ENCODE data around the gene SIL1. TPM values are rescaled to one million over a fixed set of nuclear protein-coding genes. Genes with fewer than 3 reads are reported as not detected.
"Not testable (repeated sequence)": the region's sequence is repeated elsewhere in the genome, so short reads cannot be mapped to it uniquely, and the experiment has no call there.

SIL1 gene
- polyA plus RNA-seq, 2 donors: 27.2 to 31.7 TPM

DNA sequence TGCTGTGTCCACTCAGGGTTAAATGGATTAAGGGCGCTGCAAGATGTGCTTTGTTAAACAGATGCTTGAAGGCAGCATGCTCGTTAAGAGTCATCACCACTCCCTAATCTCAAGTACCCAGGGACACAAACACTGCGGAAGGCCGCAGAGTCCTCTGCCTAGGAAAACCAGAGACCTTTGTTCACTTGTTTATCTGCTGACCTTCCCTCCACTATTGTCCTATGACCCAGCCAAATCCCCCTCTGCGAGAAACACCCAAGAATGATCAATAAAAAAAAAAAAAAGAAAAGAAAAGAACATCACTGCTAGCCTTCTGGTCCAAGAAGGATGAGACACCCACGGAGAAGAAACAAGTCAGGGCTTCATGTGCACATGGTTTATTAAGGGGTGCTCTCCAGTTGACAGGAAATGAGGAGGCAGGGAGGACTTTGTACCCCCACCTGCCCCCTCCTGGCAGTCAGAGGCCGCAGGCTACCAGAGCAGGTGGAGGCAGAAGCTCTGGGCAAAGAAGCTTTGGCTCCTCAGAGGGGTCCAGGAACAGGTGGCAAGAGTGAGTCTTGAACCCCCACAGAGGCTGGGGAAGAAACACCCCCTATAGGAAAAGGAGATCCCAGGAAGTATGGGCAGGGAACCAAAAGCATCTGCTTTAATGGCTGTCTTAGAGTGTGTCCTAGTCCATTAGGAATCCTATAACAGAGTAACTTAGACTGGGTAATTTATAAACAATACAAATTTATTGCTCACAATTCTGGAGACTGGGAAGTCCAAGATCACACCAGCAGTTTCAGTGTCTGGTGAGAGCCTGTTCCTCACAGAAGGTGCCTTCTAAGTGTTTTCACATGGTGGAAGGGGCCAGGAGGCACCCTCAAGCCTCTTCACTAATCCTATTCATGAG, 140.9 kb downstream of the SIL1 start:
- WGBS, 2 donors: 85 to 93% methylated on average over 3 to 5 of the region's 7 CpGs
- H3K4me3 ChIP-seq (ENCODE audit: low read depth in 1 of 2, low read length in 2 of 2); H3K27me3 ChIP-seq (ENCODE audit: control insufficient read depth in 1 of 2, insufficient read depth in 2 of 2, low read length in 2 of 2); H3K36me3 ChIP-seq (ENCODE audit: control insufficient read depth in 2 of 2, insufficient read depth in 2 of 2, low read length in 1 of 2); H3K9me3 ChIP-seq (ENCODE audit: control insufficient read depth in 2 of 2, insufficient read depth in 1 of 2, low read depth in 1 of 2, low read length in 1 of 2); H3K4me1 ChIP-seq (ENCODE audit: control insufficient read depth in 2 of 2, insufficient read depth in 2 of 2, low read length in 1 of 2); H3K27ac ChIP-seq (ENCODE audit: low read depth in 2 of 2, low read length in 1 of 2): not testable (repeated sequence)

GRCh38 chr5:139052975-139053374, 145.2 kb downstream of the SIL1 start:
- Histone ChIP-seq H3K27ac (ENCODE audit: low read depth in 2 of 2, low read length in 1 of 2) (no peak overlapping the region), H3K36me3 (ENCODE audit: control insufficient read depth in 2 of 2, insufficient read depth in 2 of 2, low read length in 1 of 2) (no peaks in the 10 kb centered on the region), H3K27me3 (ENCODE audit: control insufficient read depth in 1 of 2, insufficient read depth in 2 of 2, low read length in 2 of 2) (no peaks in the 10 kb centered on the region), H3K4me3 (ENCODE audit: low read depth in 1 of 2, low read length in 2 of 2) (no peak overlapping the region), H3K9me3 (ENCODE audit: control insufficient read depth in 2 of 2, insufficient read depth in 1 of 2, low read depth in 1 of 2, low read length in 1 of 2) (no peaks in the 10 kb centered on the region), H3K4me1 (ENCODE audit: control insufficient read depth in 2 of 2, insufficient read depth in 2 of 2, low read length in 1 of 2) (peaks cover 3 to 4% of the 10 kb centered on the region in 2 donors)

- Histone ChIP-seq H3K4me3 (ENCODE audit: low read depth in 1 of 2, low read length in 2 of 2) (no peak overlapping the region), H3K4me1 (ENCODE audit: control insufficient read depth in 2 of 2, insufficient read depth in 2 of 2, low read length in 1 of 2) (peaks cover 3 to 4% of the 10 kb centered on the region in 2 donors), H3K27ac (ENCODE audit: low read depth in 2 of 2, low read length in 1 of 2) (no peak overlapping the region), H3K36me3 (ENCODE audit: control insufficient read depth in 2 of 2, insufficient read depth in 2 of 2, low read length in 1 of 2) (no peaks in the 10 kb centered on the region), H3K9me3 (ENCODE audit: control insufficient read depth in 2 of 2, insufficient read depth in 1 of 2, low read depth in 1 of 2, low read length in 1 of 2) (no peaks in the 10 kb centered on the region), H3K27me3 (ENCODE audit: control insufficient read depth in 1 of 2, insufficient read depth in 2 of 2, low read length in 2 of 2) (no peaks in the 10 kb centered on the region)
- WGBS, 2 donors: 51 to 61% methylated on average over 3 of the region's 3 CpGs
Measured at GRCh38 chr5:139051392-139051791, 146.8 kb downstream of the SIL1 start.

- H3K4me3 ChIP-seq (ENCODE audit: low read depth in 1 of 2, low read length in 2 of 2): no peak overlapping the region
- no peak overlapping the region for H3K27ac ChIP-seq (ENCODE audit: low read depth in 2 of 2, low read length in 1 of 2)
- H3K27me3 ChIP-seq (ENCODE audit: control insufficient read depth in 1 of 2, insufficient read depth in 2 of 2, low read length in 2 of 2): no peaks in the 10 kb centered on the region
- H3K4me1 ChIP-seq (ENCODE audit: control insufficient read depth in 2 of 2, insufficient read depth in 2 of 2, low read length in 1 of 2): peaks cover 3 to 4% of the 10 kb centered on the region in 2 donors
- no peaks in the 10 kb centered on the region for H3K36me3 ChIP-seq (ENCODE audit: control insufficient read depth in 2 of 2, insufficient read depth in 2 of 2, low read length in 1 of 2)
- H3K9me3 ChIP-seq (ENCODE audit: control insufficient read depth in 2 of 2, insufficient read depth in 1 of 2, low read depth in 1 of 2, low read length in 1 of 2): no peaks in the 10 kb centered on the region
Measured at GRCh38 chr5:139050432-139050831, 147.7 kb downstream of the SIL1 start.

- Histone ChIP-seq H3K9me3 (ENCODE audit: control insufficient read depth in 2 of 2, insufficient read depth in 1 of 2, low read depth in 1 of 2, low read length in 1 of 2) (no peaks in the 10 kb centered on the region), H3K27ac (ENCODE audit: low read depth in 2 of 2, low read length in 1 of 2) (no peak overlapping the region), H3K4me1 (ENCODE audit: control insufficient read depth in 2 of 2, insufficient read depth in 2 of 2, low read length in 1 of 2) (peaks cover 3 to 4% of the 10 kb centered on the region in 2 donors), H3K36me3 (ENCODE audit: control insufficient read depth in 2 of 2, insufficient read depth in 2 of 2, low read length in 1 of 2) (no peaks in the 10 kb centered on the region), H3K27me3 (ENCODE audit: control insufficient read depth in 1 of 2, insufficient read depth in 2 of 2, low read length in 2 of 2) (no peaks in the 10 kb centered on the region), H3K4me3 (ENCODE audit: low read depth in 1 of 2, low read length in 2 of 2) (no peak overlapping the region)
- WGBS, 2 donors: 68 to 79% methylated on average over 1 of the region's 1 CpG
Measured at GRCh38 chr5:139049780-139050179, 148.4 kb downstream of the SIL1 start.

DNA sequence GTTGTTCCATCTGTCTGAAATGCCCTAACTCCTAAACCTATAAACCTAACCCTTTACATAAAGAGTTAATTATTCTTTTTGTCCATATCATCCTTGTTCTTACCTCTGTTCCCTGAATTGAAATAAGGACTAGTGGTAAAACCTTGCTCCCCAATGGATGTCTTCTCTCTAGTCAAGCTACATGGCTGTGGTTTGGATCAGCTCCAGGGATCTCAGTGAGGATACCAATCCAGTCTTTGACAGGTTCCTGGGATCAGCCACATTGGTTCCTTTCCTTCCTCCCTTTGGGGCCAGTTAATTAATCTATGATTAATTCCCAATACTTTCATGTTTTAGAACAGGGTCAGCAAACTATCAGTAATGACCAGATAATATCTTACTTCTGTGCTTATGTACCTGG, 151.6 kb downstream of the SIL1 start:
- no peaks in the 10 kb centered on the region for H3K36me3 ChIP-seq (ENCODE audit: control insufficient read depth in 2 of 2, insufficient read depth in 2 of 2, low read length in 1 of 2)
- H3K9me3 ChIP-seq (ENCODE audit: control insufficient read depth in 2 of 2, insufficient read depth in 1 of 2, low read depth in 1 of 2, low read length in 1 of 2): no peaks in the 10 kb centered on the region
- no peaks in the 10 kb centered on the region for H3K27me3 ChIP-seq (ENCODE audit: control insufficient read depth in 1 of 2, insufficient read depth in 2 of 2, low read length in 2 of 2)
- H3K27ac ChIP-seq (ENCODE audit: low read depth in 2 of 2, low read length in 1 of 2): no peak overlapping the region
- H3K4me3 ChIP-seq (ENCODE audit: low read depth in 1 of 2, low read length in 2 of 2): no peak overlapping the region
- peaks cover 3 to 4% of the 10 kb centered on the region in 2 donors for H3K4me1 ChIP-seq (ENCODE audit: control insufficient read depth in 2 of 2, insufficient read depth in 2 of 2, low read length in 1 of 2)

- H3K27ac ChIP-seq (ENCODE audit: low read depth in 2 of 2, low read length in 1 of 2): no peak overlapping the region
- H3K27me3 ChIP-seq (ENCODE audit: control insufficient read depth in 1 of 2, insufficient read depth in 2 of 2, low read length in 2 of 2): no peaks in the 10 kb centered on the region
- no peak overlapping the region for H3K4me3 ChIP-seq (ENCODE audit: low read depth in 1 of 2, low read length in 2 of 2)
- 89 to 91% methylated on average over 4 of the region's 4 CpGs for WGBS, 2 donors
- H3K36me3 ChIP-seq (ENCODE audit: control insufficient read depth in 2 of 2, insufficient read depth in 2 of 2, low read length in 1 of 2): peaks cover 0 to 2% of the 10 kb centered on the region in 2 donors
- H3K4me1 ChIP-seq (ENCODE audit: control insufficient read depth in 2 of 2, insufficient read depth in 2 of 2, low read length in 1 of 2): no peaks in the 10 kb centered on the region
- H3K9me3 ChIP-seq (ENCODE audit: control insufficient read depth in 2 of 2, insufficient read depth in 1 of 2, low read depth in 1 of 2, low read length in 1 of 2): no peaks in the 10 kb centered on the region
Measured at GRCh38 chr5:139043157-139043905, 154.8 kb downstream of the SIL1 start.

DNA sequence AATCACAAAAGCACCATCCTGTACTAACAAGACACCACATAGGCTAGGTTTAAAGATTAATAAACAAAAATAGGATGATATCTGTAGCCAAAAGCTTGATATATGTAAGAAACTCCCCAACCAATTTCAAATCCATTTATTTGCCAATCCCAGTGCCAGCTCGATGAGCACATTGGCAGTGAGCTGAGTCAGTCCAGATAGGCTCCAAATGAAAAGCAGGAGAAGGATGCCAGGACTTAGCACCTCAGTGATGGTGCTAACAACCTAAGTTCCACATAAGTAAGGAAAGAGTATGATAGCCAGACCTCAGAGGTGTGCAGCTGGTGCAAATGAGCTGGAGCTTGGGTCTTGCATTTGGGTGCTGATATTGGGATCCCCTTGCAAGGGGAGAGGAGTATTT, 158.1 kb downstream of the SIL1 start:
- no peak overlapping the region for H3K4me3 ChIP-seq (ENCODE audit: low read depth in 1 of 2, low read length in 2 of 2)
- 78 to 92% methylated on average over 1 of the region's 1 CpG for WGBS, 2 donors
- no peaks in the 10 kb centered on the region for H3K4me1 ChIP-seq (ENCODE audit: control insufficient read depth in 2 of 2, insufficient read depth in 2 of 2, low read length in 1 of 2)
- peaks cover 0 to 2% of the 10 kb centered on the region in 2 donors for H3K36me3 ChIP-seq (ENCODE audit: control insufficient read depth in 2 of 2, insufficient read depth in 2 of 2, low read length in 1 of 2)
- no peaks in the 10 kb centered on the region for H3K9me3 ChIP-seq (ENCODE audit: control insufficient read depth in 2 of 2, insufficient read depth in 1 of 2, low read depth in 1 of 2, low read length in 1 of 2)
- H3K27me3 ChIP-seq (ENCODE audit: control insufficient read depth in 1 of 2, insufficient read depth in 2 of 2, low read length in 2 of 2): no peaks in the 10 kb centered on the region
- no peak overlapping the region for H3K27ac ChIP-seq (ENCODE audit: low read depth in 2 of 2, low read length in 1 of 2)

DNA sequence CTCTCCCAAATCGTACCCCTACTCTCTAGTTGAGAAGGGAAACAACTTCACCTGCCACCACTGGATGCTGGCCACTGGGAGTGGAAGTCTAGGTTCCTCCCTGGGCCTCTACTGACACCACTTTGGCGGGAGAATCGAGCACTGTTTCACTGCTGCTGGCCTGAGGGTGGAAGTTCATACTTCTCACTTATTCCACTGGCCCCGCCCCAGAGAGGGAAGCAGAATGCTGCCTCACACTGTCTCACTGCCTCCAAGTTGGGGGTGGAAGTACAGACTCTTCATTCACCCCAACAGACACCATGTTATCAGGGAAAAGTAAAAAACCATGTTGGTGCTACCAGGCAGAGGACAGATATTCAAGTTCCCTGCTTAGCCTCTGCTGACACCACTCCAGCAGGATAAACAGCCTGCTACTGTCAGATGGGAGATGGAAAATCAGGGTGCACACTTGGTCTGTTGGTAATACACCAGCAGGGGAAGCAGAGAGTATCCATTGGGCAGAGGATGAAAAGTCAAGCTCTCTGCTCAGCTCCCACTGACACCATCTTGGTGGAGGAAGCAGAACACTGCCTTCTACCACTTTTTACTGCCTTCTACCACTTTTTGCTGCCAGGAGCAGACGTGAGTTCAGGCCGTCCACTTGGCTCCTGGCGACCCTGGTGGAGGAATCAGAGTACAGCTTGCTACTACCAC, 159.4 kb downstream of the SIL1 start:
- 85 to 93% methylated on average over 7 of the region's 7 CpGs for WGBS, 2 donors
- H3K4me1 ChIP-seq (ENCODE audit: control insufficient read depth in 2 of 2, insufficient read depth in 2 of 2, low read length in 1 of 2): no peaks in the 10 kb centered on the region

More for the DNA sequence above, 159.4 kb downstream of the SIL1 start:
- Histone ChIP-seq H3K4me3 (ENCODE audit: low read depth in 1 of 2, low read length in 2 of 2) (no peak overlapping the region), H3K36me3 (ENCODE audit: control insufficient read depth in 2 of 2, insufficient read depth in 2 of 2, low read length in 1 of 2) (peaks cover 0 to 2% of the 10 kb centered on the region in 2 donors), H3K9me3 (ENCODE audit: control insufficient read depth in 2 of 2, insufficient read depth in 1 of 2, low read depth in 1 of 2, low read length in 1 of 2) (no peaks in the 10 kb centered on the region), H3K27me3 (ENCODE audit: control insufficient read depth in 1 of 2, insufficient read depth in 2 of 2, low read length in 2 of 2) (no peaks in the 10 kb centered on the region), H3K27ac (ENCODE audit: low read depth in 2 of 2, low read length in 1 of 2) (no peak overlapping the region)

Data from esophagus (tissue), 2 donors.